Esophagus muscularis mucosa (tissue), 4 donors: ENCODE measurements around the gene MEX3A.

Experiments
- EP300 ChIP-seq: sonication (generic); formaldehyde crosslinking; IDR thresholded peaks from one replicate; pipeline ENCODE4 v1.6.1; 2017; ENCODE audit warnings: antibody characterized with exemption
- POLR2A ChIP-seq: fragments of 450-650 bp; IDR thresholded peaks from one replicate; pipeline ENCODE4 v1.6.1; 2017; ENCODE audit warnings: antibody characterized with exemption, moderate library complexity, mild to moderate bottlenecking, low read depth
- TF ChIP-seq, protein P1 (sequence below), 3 experiments: fragments of 200-600 bp in 2 of 3; fragments of 450-650 bp in 1 of 3; sonication (generic) in 2 of 3; IDR thresholded peaks; one replicate each; pipeline ENCODE4 v1.5.1; 2017 to 2019; ENCODE audit warnings: antibody characterized with exemption in 3 of 3, mild to moderate bottlenecking in 2 of 3, moderate library complexity in 1 of 3

DNA sequence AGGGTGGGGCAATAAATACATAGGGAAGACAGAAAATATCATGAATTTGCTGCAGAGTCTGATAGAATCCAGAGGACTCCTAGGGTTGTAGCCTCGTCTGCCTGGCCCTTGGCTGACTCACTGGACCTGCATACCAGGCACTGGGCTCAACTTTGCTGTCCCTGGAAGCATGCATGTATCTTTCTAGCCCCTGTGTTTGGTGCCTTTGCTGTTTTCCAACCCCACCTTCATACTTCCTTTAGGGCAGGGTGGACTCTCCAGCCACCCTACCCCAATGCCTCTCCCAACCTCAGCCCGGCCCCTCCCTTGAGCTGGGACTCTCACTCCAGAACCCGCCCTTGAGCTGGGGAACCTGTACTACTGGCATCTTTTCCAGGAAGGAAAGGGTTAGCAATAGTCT lies 20.1 kb downstream of the MEX3A start:
- TF ChIP-seq, protein P1, sequence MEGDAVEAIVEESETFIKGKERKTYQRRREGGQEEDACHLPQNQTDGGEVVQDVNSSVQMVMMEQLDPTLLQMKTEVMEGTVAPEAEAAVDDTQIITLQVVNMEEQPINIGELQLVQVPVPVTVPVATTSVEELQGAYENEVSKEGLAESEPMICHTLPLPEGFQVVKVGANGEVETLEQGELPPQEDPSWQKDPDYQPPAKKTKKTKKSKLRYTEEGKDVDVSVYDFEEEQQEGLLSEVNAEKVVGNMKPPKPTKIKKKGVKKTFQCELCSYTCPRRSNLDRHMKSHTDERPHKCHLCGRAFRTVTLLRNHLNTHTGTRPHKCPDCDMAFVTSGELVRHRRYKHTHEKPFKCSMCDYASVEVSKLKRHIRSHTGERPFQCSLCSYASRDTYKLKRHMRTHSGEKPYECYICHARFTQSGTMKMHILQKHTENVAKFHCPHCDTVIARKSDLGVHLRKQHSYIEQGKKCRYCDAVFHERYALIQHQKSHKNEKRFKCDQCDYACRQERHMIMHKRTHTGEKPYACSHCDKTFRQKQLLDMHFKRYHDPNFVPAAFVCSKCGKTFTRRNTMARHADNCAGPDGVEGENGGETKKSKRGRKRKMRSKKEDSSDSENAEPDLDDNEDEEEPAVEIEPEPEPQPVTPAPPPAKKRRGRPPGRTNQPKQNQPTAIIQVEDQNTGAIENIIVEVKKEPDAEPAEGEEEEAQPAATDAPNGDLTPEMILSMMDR (IDR thresholded peaks at IDR 0.05), result no peak
- TF ChIP-seq POLR2A (no peak), EP300 (no peak)
